Activated B cell treated with CpG ODN at 0.5 μM for 24 hours (primary cell): Measurements from ENCODE around the gene CFAP73. TPM values are rescaled to one million over a fixed set of nuclear protein-coding genes. Genes with fewer than 3 reads are reported as not detected.

Experiments
- ATAC-seq: fragments of 200-7000 bp; cut with Tn5 transposase; one replicate; pipeline ENCODE4 v1.10.0; 2021; ENCODE audit warnings: low read depth, mild to moderate bottlenecking, moderate library complexity
- CTCF ChIA-PET: fragments of 350-600 bp; sonication (Branson Sonifier 250); formaldehyde crosslinking; loops from one replicate; lab custom pipeline; 2021; ENCODE audit warnings: antibody characterized with exemption; lab: Charles Lee
- POLR2A ChIA-PET: fragments of 350-600 bp; sonication (Branson Sonifier 250); formaldehyde crosslinking; loops from one replicate; lab custom pipeline; 2021; ENCODE audit warnings: antibody characterized with exemption; lab: Charles Lee
- DNase-seq: peaks from one replicate; pipeline ENCODE4 v3.0.0; 2022
- H3K27ac Mint-ChIP-seq: one replicate; pipeline ENCODE4 v1.8.0; 2020; ENCODE audit warnings: mixed read lengths
- H3K27me3 Mint-ChIP-seq: one replicate; pipeline ENCODE4 v1.8.0; 2021; ENCODE audit warnings: mixed read lengths
- H3K36me3 Mint-ChIP-seq: one replicate; pipeline ENCODE4 v1.8.0; 2021; ENCODE audit warnings: low read depth, mixed read lengths
- H3K4me1 Mint-ChIP-seq: one replicate; pipeline ENCODE4 v1.8.0; 2021; ENCODE audit warnings: mixed read lengths
- H3K4me3 Mint-ChIP-seq: one replicate; pipeline ENCODE4 v1.8.0; 2020; ENCODE audit warnings: mild to moderate bottlenecking, mixed read lengths
- H3K9me3 Mint-ChIP-seq: one replicate; pipeline ENCODE4 v1.8.0; 2020; ENCODE audit warnings: mixed read lengths
- intact Hi-C: fragments of 100-400 bp; cut with micrococcal nuclease; formaldehyde crosslinking; loops from one replicate; pipeline ENCODE4 v1.15.1; 2024
- total RNA-seq: library from RNA; stranded (reverse); gene quantifications from 2 replicates; pipeline ENCODE4 v1.2.3, GENCODE V29; 2022
- TF ChIP-seq, protein P1 (sequence below): fragments of 200-600 bp; IDR thresholded peaks from one replicate; pipeline ENCODE4 v1.8.0; 2022; ENCODE audit warnings: antibody characterized with exemption, mild to moderate bottlenecking

The CFAP73 gene
- total RNA-seq, 1 donor from 2014 or later: 1.1 TPM

DNA sequence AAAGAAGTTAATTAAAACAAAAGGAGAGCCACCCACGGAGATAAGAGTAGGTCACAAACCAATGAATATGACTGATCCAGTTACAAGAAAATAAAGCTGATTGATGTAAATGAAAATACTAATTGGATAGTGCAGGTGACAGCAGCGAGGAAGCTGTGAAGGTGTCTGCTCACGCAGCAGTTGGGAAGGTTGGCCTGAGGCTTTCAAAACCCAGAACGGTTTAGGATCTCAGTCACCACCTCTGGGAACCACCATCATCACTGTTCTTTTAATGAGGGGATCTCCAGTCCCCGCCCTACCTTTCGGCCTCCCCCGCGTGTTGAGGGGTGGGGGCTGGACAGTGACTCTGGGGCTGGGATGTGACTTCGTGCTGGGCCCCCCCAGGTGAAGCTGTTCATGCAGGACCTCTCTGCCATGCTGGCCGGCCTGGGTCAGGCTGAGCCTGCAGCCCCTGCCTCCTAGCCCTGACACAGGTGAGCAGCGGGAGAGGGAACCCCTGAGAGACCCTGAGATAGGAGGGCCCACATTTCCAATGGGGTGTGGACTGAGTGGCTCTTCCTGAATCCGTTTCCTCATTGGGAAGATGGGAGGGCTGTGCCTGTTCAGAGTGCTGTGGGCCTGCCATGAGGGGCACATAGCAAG, 7.8 kb downstream of the CFAP73 start:
- H3K4me1 Mint-ChIP-seq: peaks cover 20% of the 10 kb centered on the region
- peaks cover 57% of the 10 kb centered on the region for H3K36me3 Mint-ChIP-seq
- H3K4me3 Mint-ChIP-seq: no peak overlapping the region
- ChIA-PET CTCF (interaction anchor here (1.0 kb wide), 1 partner anchor 17 kb away, joined by 3 read pairs; no protein-coding TSS in a partner anchor), POLR2A (no interaction called here)
- TF ChIP-seq, protein P1, sequence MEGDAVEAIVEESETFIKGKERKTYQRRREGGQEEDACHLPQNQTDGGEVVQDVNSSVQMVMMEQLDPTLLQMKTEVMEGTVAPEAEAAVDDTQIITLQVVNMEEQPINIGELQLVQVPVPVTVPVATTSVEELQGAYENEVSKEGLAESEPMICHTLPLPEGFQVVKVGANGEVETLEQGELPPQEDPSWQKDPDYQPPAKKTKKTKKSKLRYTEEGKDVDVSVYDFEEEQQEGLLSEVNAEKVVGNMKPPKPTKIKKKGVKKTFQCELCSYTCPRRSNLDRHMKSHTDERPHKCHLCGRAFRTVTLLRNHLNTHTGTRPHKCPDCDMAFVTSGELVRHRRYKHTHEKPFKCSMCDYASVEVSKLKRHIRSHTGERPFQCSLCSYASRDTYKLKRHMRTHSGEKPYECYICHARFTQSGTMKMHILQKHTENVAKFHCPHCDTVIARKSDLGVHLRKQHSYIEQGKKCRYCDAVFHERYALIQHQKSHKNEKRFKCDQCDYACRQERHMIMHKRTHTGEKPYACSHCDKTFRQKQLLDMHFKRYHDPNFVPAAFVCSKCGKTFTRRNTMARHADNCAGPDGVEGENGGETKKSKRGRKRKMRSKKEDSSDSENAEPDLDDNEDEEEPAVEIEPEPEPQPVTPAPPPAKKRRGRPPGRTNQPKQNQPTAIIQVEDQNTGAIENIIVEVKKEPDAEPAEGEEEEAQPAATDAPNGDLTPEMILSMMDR: no peak
- no peak overlapping the region for H3K27ac Mint-ChIP-seq
- no peak for ATAC-seq
- H3K9me3 Mint-ChIP-seq: no peaks in the 10 kb centered on the region
- no peak for DNase-seq
- intact Hi-C loops: no loop called here
- peaks cover 4% of the 10 kb centered on the region for H3K27me3 Mint-ChIP-seq

- Mint-ChIP-seq H3K27me3 (peaks cover 2% of the 10 kb centered on the region), H3K27ac (no peak overlapping the region), H3K4me3 (no peak overlapping the region), H3K9me3 (no peaks in the 10 kb centered on the region), H3K4me1 (peaks cover 12% of the 10 kb centered on the region), H3K36me3 (peaks cover 70% of the 10 kb centered on the region)
- ChIA-PET CTCF (no interaction called here), POLR2A (interaction anchor here (0.5 kb wide), 1 partner anchor 73 kb away, joined by 4 read pairs; no protein-coding TSS in a partner anchor)
- ATAC-seq (no peak), DNase-seq (no peak)
- TF ChIP-seq, protein P1: no peak
- intact Hi-C loops: no loop called here
These were observed 9.1 kb downstream of the CFAP73 start for GRCh38 chr12:113158439-113159203.

GRCh38 chr12:113159937-113160336, 10.4 kb downstream of the CFAP73 start:
- Mint-ChIP-seq H3K36me3 (peaks cover 81% of the 10 kb centered on the region), H3K27me3 (peaks cover 2% of the 10 kb centered on the region), H3K27ac (no peak overlapping the region), H3K4me1 (peaks cover 5% of the 10 kb centered on the region), H3K9me3 (no peaks in the 10 kb centered on the region), H3K4me3 (no peak overlapping the region)
- intact Hi-C loops: no loop called here
- CTCF ChIA-PET: interaction anchor here (1.5 kb wide), 1 partner anchor 13 kb away, joined by 4 read pairs; no protein-coding TSS in a partner anchor
- ATAC-seq: no peak
- POLR2A ChIA-PET: no interaction called here
- no peak for DNase-seq
- TF ChIP-seq, protein P1: no peak

- Mint-ChIP-seq H3K4me1 (no peaks in the 10 kb centered on the region), H3K27me3 (no peaks in the 10 kb centered on the region), H3K36me3 (peaks cover 95% of the 10 kb centered on the region), H3K27ac (peak overlapping the region; percentile 35), H3K4me3 (no peak overlapping the region), H3K9me3 (no peaks in the 10 kb centered on the region)
- ATAC-seq (peak; percentile 84), DNase-seq (no peak)
- TF ChIP-seq, protein P1: no peak
- ChIA-PET POLR2A (interaction anchor here (0.7 to 0.8 kb wide), 2 partner anchors 32 to 55 kb away, joined by 5 to 7 read pairs; no protein-coding TSS in a partner anchor), CTCF (interaction anchor here (1.5 kb wide), 1 partner anchor 11 kb away, joined by 4 read pairs; no protein-coding TSS in a partner anchor)
- intact Hi-C loops: no loop called here
These were observed 12.0 kb downstream of the CFAP73 start for GRCh38 chr12:113161415-113162016.
